Measurements from ENCODE around the gene COL18A1. TPM values are rescaled to one million over a fixed set of nuclear protein-coding genes. Genes with fewer than 3 reads are reported as not detected.
A peak's percentile ranks its signal among the peaks of the same experiment; 100 is the strongest.

The COL18A1 gene
- total and polyA plus RNA-seq, 4 donors = 44.9 to 308 (median 232) TPM

GRCh38 chr21:45439901-45440461 is 35.0 kb downstream of the COL18A1 start:
- no peaks in the 10 kb centered on the region for H3K9me3 ChIP-seq (ENCODE audit: control insufficient read depth in 4 of 4, low read length in 3 of 4)
- H3K36me3 ChIP-seq (ENCODE audit: control insufficient read depth in 4 of 4, insufficient read depth in 3 of 4, low read depth in 1 of 4, low read length in 3 of 4) = peaks cover 0 to 2% (median 0%) of the 10 kb centered on the region in 4 donors
- WGBS = 94% methylated on average over 28 of the region's 28 CpGs
- no peaks in the 10 kb centered on the region for H3K27me3 ChIP-seq (ENCODE audit: control insufficient read depth in 4 of 4, insufficient read depth in 4 of 4, low read length in 3 of 4)
- no peak overlapping the region for H3K4me3 ChIP-seq (ENCODE audit: low read depth in 1 of 3, low read length in 3 of 3)
- peaks cover 7 to 41% (median 27%) of the 10 kb centered on the region in 4 donors for H3K4me1 ChIP-seq (ENCODE audit: control insufficient read depth in 4 of 4, insufficient read depth in 4 of 4, low read length in 3 of 4)
- peak overlapping the region; percentile 50 to 58 for H3K27ac ChIP-seq (ENCODE audit: low read depth in 1 of 2, low read length in 2 of 2)
- H3K9ac ChIP-seq (ENCODE audit: low read depth in 1 of 2, low read length in 2 of 2) = no peak overlapping the region
- DNase-seq (ENCODE audit: low spot score) = no peak
- TF ChIP-seq, protein P1, sequence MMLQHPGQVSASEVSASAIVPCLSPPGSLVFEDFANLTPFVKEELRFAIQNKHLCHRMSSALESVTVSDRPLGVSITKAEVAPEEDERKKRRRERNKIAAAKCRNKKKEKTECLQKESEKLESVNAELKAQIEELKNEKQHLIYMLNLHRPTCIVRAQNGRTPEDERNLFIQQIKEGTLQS (IDR thresholded peaks at IDR 0.05) = no peak
- TF ChIP-seq HNF4G (IDR thresholded peaks at IDR 0.05) (no peak), TAF1 (conservative IDR thresholded peaks at IDR 0.05) (no peak), NR2F2 (IDR thresholded peaks at IDR 0.05) (no peak), FOXA1 (IDR thresholded peaks at IDR 0.05) (no peak), MAX (IDR thresholded peaks at IDR 0.05) (no peak), JUND (IDR thresholded peaks at IDR 0.05) (no peak), YY1 (IDR thresholded peaks at IDR 0.05) (no peak), CTCF (IDR thresholded peaks at IDR 0.05; ENCODE audit: low read depth, low read length, missing input control) (no peak), HNF4A (conservative IDR thresholded peaks at IDR 0.05) (no peak), SP1 (IDR thresholded peaks at IDR 0.05) (no peak), FOXA2 (IDR thresholded peaks at IDR 0.05) (no peak), RXRA (IDR thresholded peaks at IDR 0.05) (no peak), GABPA (IDR thresholded peaks at IDR 0.05 in 1 of 2, conservative IDR thresholded peaks at IDR 0.05 in 1 of 2) (no peak), EGR1 (IDR thresholded peaks at IDR 0.05; ENCODE audit: low read depth in 2 of 2) (no peak), RAD21 (IDR thresholded peaks at IDR 0.05) (no peak)
- TF ChIP-seq, protein P2, sequence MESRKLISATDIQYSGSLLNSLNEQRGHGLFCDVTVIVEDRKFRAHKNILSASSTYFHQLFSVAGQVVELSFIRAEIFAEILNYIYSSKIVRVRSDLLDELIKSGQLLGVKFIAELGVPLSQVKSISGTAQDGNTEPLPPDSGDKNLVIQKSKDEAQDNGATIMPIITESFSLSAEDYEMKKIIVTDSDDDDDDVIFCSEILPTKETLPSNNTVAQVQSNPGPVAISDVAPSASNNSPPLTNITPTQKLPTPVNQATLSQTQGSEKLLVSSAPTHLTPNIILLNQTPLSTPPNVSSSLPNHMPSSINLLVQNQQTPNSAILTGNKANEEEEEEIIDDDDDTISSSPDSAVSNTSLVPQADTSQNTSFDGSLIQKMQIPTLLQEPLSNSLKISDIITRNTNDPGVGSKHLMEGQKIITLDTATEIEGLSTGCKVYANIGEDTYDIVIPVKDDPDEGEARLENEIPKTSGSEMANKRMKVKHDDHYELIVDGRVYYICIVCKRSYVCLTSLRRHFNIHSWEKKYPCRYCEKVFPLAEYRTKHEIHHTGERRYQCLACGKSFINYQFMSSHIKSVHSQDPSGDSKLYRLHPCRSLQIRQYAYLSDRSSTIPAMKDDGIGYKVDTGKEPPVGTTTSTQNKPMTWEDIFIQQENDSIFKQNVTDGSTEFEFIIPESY (IDR thresholded peaks at IDR 0.05) = no peak
- TF ChIP-seq, protein P3, sequence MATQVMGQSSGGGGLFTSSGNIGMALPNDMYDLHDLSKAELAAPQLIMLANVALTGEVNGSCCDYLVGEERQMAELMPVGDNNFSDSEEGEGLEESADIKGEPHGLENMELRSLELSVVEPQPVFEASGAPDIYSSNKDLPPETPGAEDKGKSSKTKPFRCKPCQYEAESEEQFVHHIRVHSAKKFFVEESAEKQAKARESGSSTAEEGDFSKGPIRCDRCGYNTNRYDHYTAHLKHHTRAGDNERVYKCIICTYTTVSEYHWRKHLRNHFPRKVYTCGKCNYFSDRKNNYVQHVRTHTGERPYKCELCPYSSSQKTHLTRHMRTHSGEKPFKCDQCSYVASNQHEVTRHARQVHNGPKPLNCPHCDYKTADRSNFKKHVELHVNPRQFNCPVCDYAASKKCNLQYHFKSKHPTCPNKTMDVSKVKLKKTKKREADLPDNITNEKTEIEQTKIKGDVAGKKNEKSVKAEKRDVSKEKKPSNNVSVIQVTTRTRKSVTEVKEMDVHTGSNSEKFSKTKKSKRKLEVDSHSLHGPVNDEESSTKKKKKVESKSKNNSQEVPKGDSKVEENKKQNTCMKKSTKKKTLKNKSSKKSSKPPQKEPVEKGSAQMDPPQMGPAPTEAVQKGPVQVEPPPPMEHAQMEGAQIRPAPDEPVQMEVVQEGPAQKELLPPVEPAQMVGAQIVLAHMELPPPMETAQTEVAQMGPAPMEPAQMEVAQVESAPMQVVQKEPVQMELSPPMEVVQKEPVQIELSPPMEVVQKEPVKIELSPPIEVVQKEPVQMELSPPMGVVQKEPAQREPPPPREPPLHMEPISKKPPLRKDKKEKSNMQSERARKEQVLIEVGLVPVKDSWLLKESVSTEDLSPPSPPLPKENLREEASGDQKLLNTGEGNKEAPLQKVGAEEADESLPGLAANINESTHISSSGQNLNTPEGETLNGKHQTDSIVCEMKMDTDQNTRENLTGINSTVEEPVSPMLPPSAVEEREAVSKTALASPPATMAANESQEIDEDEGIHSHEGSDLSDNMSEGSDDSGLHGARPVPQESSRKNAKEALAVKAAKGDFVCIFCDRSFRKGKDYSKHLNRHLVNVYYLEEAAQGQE (IDR thresholded peaks at IDR 0.05) = no peak

All from liver (tissue), 9 donors.